ENCODE measurements around the gene G3BP2. TPM values are rescaled to one million over a fixed set of nuclear protein-coding genes. Genes with fewer than 3 reads are reported as not detected.

G3BP2 gene
- total RNA-seq, 1 experiment from 2014 or later, result 146 TPM

DNA sequence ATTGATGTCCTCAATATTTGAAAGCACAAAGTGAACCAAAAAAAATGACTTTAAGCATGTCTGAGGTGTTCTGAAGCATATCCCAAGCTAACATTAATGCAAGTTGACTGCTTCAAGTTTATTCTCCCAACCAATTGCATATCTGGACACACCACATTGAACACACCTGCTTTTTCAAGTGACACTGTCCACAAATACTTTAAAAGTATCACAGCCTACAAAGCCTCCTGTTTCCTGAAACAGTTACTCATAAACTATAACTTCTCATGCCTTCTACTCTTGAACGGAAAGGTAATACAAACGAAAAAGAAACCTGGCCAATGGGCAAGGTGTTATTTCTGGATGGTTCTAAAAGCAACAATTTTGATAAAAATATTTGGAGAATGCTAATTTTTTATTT is 44.0 kb downstream of the G3BP2 start:
- Histone ChIP-seq H3K36me3 (ENCODE audit: control insufficient read depth, insufficient read depth, low read length) (no peaks in the 10 kb centered on the region), H3K4me3 (ENCODE audit: low read depth in 2 of 2, low read length in 2 of 2) (peak overlapping the region; percentile 73 to 90), H3K9me3 (ENCODE audit: control insufficient read depth, insufficient read depth, low read depth, low read length) (no peaks in the 10 kb centered on the region), H3K27me3 (ENCODE audit: control insufficient read depth, insufficient read depth, low read length) (no peaks in the 10 kb centered on the region), H3K27ac (ENCODE audit: low read length) (0 out of 2 replicates have a peak overlapping the region, but pooled peaks have one; percentile 21), H3K4me1 (ENCODE audit: control insufficient read depth, insufficient read depth, low read length) (peaks cover 4% of the 10 kb centered on the region; the same call in 1 of the 2 replicates)
- TSS peak; percentile 69 for BruUV-seq (replicated peaks)
- ChIA-PET POLR2A (no interaction called here), CTCF (no interaction called here)
- TF ChIP-seq, protein P1, sequence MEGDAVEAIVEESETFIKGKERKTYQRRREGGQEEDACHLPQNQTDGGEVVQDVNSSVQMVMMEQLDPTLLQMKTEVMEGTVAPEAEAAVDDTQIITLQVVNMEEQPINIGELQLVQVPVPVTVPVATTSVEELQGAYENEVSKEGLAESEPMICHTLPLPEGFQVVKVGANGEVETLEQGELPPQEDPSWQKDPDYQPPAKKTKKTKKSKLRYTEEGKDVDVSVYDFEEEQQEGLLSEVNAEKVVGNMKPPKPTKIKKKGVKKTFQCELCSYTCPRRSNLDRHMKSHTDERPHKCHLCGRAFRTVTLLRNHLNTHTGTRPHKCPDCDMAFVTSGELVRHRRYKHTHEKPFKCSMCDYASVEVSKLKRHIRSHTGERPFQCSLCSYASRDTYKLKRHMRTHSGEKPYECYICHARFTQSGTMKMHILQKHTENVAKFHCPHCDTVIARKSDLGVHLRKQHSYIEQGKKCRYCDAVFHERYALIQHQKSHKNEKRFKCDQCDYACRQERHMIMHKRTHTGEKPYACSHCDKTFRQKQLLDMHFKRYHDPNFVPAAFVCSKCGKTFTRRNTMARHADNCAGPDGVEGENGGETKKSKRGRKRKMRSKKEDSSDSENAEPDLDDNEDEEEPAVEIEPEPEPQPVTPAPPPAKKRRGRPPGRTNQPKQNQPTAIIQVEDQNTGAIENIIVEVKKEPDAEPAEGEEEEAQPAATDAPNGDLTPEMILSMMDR (IDR thresholded peaks at IDR 0.05), result no peak
- no peak for TF ChIP-seq TCF7L2 (IDR thresholded peaks at IDR 0.05; ENCODE audit: low read depth, low read length)
- no peak for TF ChIP-seq POLR2AphosphoS5 (IDR thresholded peaks at IDR 0.05; ENCODE audit: low read depth, low read length)
- TF ChIP-seq, protein P2, sequence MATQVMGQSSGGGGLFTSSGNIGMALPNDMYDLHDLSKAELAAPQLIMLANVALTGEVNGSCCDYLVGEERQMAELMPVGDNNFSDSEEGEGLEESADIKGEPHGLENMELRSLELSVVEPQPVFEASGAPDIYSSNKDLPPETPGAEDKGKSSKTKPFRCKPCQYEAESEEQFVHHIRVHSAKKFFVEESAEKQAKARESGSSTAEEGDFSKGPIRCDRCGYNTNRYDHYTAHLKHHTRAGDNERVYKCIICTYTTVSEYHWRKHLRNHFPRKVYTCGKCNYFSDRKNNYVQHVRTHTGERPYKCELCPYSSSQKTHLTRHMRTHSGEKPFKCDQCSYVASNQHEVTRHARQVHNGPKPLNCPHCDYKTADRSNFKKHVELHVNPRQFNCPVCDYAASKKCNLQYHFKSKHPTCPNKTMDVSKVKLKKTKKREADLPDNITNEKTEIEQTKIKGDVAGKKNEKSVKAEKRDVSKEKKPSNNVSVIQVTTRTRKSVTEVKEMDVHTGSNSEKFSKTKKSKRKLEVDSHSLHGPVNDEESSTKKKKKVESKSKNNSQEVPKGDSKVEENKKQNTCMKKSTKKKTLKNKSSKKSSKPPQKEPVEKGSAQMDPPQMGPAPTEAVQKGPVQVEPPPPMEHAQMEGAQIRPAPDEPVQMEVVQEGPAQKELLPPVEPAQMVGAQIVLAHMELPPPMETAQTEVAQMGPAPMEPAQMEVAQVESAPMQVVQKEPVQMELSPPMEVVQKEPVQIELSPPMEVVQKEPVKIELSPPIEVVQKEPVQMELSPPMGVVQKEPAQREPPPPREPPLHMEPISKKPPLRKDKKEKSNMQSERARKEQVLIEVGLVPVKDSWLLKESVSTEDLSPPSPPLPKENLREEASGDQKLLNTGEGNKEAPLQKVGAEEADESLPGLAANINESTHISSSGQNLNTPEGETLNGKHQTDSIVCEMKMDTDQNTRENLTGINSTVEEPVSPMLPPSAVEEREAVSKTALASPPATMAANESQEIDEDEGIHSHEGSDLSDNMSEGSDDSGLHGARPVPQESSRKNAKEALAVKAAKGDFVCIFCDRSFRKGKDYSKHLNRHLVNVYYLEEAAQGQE (IDR thresholded peaks at IDR 0.05; ENCODE audit: insufficient read depth in 1 of 2, low read depth in 2 of 2, low read length in 1 of 2), result no peak
- DNase-seq (ENCODE audit: low read depth, low spot score) (no peak), ATAC-seq (no peak)
- in situ Hi-C loops (cut with HindIII; ENCODE audit: low pct_unique_long_range_greater_than_20kb, low sequenced_read_pairs) (no loop called here), intact Hi-C loops (cut with micrococcal nuclease; ENCODE audit: unreplicated experiment) (no loop called here)

DNA sequence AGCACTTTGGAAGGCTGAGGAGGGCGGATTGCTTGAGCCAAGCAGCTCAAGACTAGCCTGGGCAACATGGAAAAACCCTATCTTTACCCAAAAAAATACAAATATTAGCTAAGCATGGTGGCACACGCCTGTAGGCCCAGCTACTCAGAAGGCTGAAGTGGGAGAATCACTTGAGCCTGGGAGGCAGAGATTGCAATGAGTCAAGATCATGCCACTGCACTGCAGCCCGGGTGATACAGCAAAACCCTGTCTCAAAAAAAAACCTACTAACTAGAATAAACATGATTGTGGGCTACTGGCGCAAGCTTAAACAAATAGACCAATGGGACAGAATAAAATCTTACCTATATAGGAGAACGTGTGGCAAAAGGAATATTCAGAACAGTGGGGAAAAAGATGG is 50.2 kb downstream of the G3BP2 start:
- in situ Hi-C loops (cut with HindIII; ENCODE audit: low pct_unique_long_range_greater_than_20kb, low sequenced_read_pairs), result no loop called here
- H3K4me3 ChIP-seq (ENCODE audit: low read depth in 2 of 2, low read length in 2 of 2), result no peak overlapping the region
- ATAC-seq, result no peak
- BruUV-seq (replicated peaks), result no TSS peak
- no peaks in the 10 kb centered on the region for H3K9me3 ChIP-seq (ENCODE audit: control insufficient read depth, insufficient read depth, low read depth, low read length)
- no peaks in the 10 kb centered on the region for H3K4me1 ChIP-seq (ENCODE audit: control insufficient read depth, insufficient read depth, low read length)
- H3K27ac ChIP-seq (ENCODE audit: low read length), result no peak overlapping the region
- ChIA-PET POLR2A (no interaction called here), CTCF (no interaction called here)
- H3K27me3 ChIP-seq (ENCODE audit: control insufficient read depth, insufficient read depth, low read length), result no peaks in the 10 kb centered on the region
- intact Hi-C loops (cut with micrococcal nuclease; ENCODE audit: unreplicated experiment), result no loop called here
- DNase-seq (ENCODE audit: low read depth, low spot score), result no peak
- H3K36me3 ChIP-seq (ENCODE audit: control insufficient read depth, insufficient read depth, low read length), result no peaks in the 10 kb centered on the region
- TF ChIP-seq TCF7L2 (IDR thresholded peaks at IDR 0.05; ENCODE audit: low read depth, low read length) (no peak), SIN3A (IDR thresholded peaks at IDR 0.05; ENCODE audit: borderline replicate concordance, insufficient read depth, low read depth, low read length) (no peak), POLR2AphosphoS5 (IDR thresholded peaks at IDR 0.05; ENCODE audit: low read depth, low read length) (no peak)
- TF ChIP-seq, protein P1 (IDR thresholded peaks at IDR 0.05), result no peak
- TF ChIP-seq, protein P2 (IDR thresholded peaks at IDR 0.05; ENCODE audit: insufficient read depth in 1 of 2, low read depth in 2 of 2, low read length in 1 of 2), result no peak

Measured in Panc1 (cell line).